Esophagus squamous epithelium (tissue), 5 donors: ENCODE data around the gene TPK1. TPM values are rescaled to one million over a fixed set of nuclear protein-coding genes. Genes with fewer than 3 reads are reported as not detected.

ENCODE experiments used
- DNase-seq: peaks from one replicate; lab custom pipeline; 2025; lab: John Stamatoyannopoulos, UW
- H3K27ac ChIP-seq, 4 donors: fragments of 200-600 bp; sonication (generic); one replicate each; pipeline ENCODE4 v1.5.1; 2016 to 2019; ENCODE audit warnings: mild to moderate bottlenecking in 1 of 4
- H3K27me3 ChIP-seq, 4 donors: fragments of 200-600 bp; sonication (generic); 1 replicate in 3 of 4; 2 replicates in 1 of 4; pipeline versions ENCODE4 v1.5.1 to v1.6.0; 2017 to 2021; ENCODE audit warnings: antibody characterized with exemption in 1 of 4
- H3K36me3 ChIP-seq, 3 donors: fragments of 200-600 bp; sonication (generic); one replicate each; pipeline ENCODE4 v1.5.1; 2016 to 2019
- H3K4me1 ChIP-seq, 3 donors: fragments of 200-600 bp; sonication (generic); one replicate each; pipeline ENCODE4 v1.5.1; 2017 to 2019
- H3K4me3 ChIP-seq, 4 donors: fragments of 200-600 bp; sonication (generic); 1 replicate in 3 of 4; 2 replicates in 1 of 4; pipeline ENCODE4 v1.5.1; 2016 to 2019; ENCODE audit warnings: mild to moderate bottlenecking in 2 of 4, moderate library complexity in 1 of 4
- H3K9me3 ChIP-seq, 3 donors: fragments of 200-600 bp; sonication (generic); one replicate each; pipeline ENCODE4 v1.5.1; 2016 to 2019
- POLR2A ChIP-seq, 4 donors: fragments of 450-650 bp; IDR thresholded peaks; one replicate each; pipeline ENCODE4 v1.6.1; 2017; ENCODE audit warnings: antibody characterized with exemption in 4 of 4, mild to moderate bottlenecking in 4 of 4, moderate library complexity in 3 of 4
- WGBS, 2 donors: methylation state at CpG; one replicate each; pipeline ENCODE4 v1.1.5; 2018; 5-methylcytosine and 5-hydroxymethylcytosine counted together
- intact Hi-C: fragments of 100-400 bp; cut with DNase I; formaldehyde crosslinking; loops from one replicate; pipeline ENCODE4 v1.15.0; 2022
- total RNA-seq, 4 donors: library from RNA; depleted of rRNA; stranded (reverse); fragments of >200 nt; gene quantifications; one replicate each; pipeline ENCODE4 v1.1.0, GENCODE V29; 2016
- TF ChIP-seq, protein P1 (sequence below), 6 experiments: fragments of 450-650 bp in 4 of 6; fragments of 200-600 bp in 2 of 6; sonication (generic) in 2 of 6; IDR thresholded peaks; one replicate each; pipeline ENCODE4 v1.5.1; 2016 to 2019; ENCODE audit warnings: antibody characterized with exemption in 6 of 6, mild to moderate bottlenecking in 4 of 6, moderate library complexity in 4 of 6
- donor health status: DM: yes; HTN: yes; CAD: no.

Gene TPK1
- total RNA-seq, 4 donors from 2014 or later: 2.3 to 8.4 (median 2.7) TPM

DNA sequence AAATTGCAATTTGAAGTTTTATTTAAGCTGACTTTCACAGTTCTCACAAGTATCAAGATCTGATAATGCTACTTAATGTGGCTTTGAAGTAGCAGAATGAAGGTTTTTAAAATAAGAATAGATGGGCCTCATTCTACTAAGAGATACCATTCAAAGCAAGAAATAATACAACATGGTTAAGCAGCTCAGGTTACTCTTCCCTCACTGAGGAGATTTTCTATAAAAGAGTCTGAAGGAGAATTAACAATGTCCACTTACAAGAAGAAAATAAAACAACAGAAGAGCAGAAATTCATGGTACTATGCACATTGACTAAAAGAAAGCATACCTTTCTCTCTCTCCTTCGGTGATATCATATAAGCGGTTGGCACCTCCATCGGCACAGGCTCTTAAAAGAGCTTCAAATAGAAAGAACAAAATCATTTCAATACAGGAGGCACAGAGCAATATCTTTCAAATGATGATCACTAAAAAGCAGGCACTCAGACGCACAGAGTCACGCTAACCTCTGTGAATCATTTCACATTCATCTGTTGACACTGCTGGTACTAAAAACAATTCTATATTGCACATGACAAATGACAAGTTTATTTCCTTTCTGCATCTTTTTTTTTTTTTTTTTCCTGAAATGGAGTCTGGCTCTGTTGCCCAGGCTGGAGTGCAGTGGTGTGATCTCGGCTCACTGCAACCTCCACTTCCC lies 153.1 kb downstream of the TPK1 start:
- intact Hi-C loops: no loop called here
- no peaks in the 10 kb centered on the region for H3K36me3 ChIP-seq
- TF ChIP-seq, protein P1, sequence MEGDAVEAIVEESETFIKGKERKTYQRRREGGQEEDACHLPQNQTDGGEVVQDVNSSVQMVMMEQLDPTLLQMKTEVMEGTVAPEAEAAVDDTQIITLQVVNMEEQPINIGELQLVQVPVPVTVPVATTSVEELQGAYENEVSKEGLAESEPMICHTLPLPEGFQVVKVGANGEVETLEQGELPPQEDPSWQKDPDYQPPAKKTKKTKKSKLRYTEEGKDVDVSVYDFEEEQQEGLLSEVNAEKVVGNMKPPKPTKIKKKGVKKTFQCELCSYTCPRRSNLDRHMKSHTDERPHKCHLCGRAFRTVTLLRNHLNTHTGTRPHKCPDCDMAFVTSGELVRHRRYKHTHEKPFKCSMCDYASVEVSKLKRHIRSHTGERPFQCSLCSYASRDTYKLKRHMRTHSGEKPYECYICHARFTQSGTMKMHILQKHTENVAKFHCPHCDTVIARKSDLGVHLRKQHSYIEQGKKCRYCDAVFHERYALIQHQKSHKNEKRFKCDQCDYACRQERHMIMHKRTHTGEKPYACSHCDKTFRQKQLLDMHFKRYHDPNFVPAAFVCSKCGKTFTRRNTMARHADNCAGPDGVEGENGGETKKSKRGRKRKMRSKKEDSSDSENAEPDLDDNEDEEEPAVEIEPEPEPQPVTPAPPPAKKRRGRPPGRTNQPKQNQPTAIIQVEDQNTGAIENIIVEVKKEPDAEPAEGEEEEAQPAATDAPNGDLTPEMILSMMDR (IDR thresholded peaks at IDR 0.05): no peak
- no peak for TF ChIP-seq POLR2A (IDR thresholded peaks at IDR 0.05)
- H3K9me3 ChIP-seq: no peaks in the 10 kb centered on the region
- DNase-seq: no peak
- H3K27ac ChIP-seq: no peak overlapping the region
- no peaks in the 10 kb centered on the region for H3K27me3 ChIP-seq
- no peaks in the 10 kb centered on the region for H3K4me1 ChIP-seq
- WGBS, 2 donors: 84 to 88% methylated on average over 6 of the region's 6 CpGs
- no peak overlapping the region for H3K4me3 ChIP-seq

- TF ChIP-seq POLR2A (IDR thresholded peaks at IDR 0.05): no peak
- TF ChIP-seq, protein P1 (IDR thresholded peaks at IDR 0.05): no peak
- 57 to 72% methylated on average over 5 of the region's 5 CpGs for WGBS, 2 donors
Observed at GRCh38 chr7:144676492-144676891, 159.4 kb downstream of the TPK1 start.

DNA sequence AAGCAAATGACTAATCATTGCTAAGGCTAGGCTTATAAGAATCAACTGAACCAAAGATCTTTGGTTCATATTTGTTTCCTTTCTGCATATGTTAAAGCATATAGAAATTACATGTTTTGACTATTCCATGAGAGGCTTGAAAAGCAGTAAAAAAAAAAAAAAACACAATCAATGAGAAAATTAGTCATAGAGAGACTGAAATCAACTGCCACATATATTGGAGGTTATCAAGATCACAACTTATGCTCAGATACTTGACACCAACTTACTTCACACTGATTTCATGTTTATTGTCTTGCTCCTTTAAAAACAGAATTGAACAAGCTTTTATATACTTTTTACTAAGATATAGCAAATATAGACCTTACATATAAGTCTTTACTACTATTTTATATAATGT lies 161.3 kb downstream of the TPK1 start:
- Histone ChIP-seq H3K27me3 (no peaks in the 10 kb centered on the region), H3K4me1 (no peaks in the 10 kb centered on the region), H3K27ac (no peak overlapping the region), H3K36me3 (no peaks in the 10 kb centered on the region), H3K4me3 (no peak overlapping the region), H3K9me3 (no peaks in the 10 kb centered on the region)
- TF ChIP-seq POLR2A (IDR thresholded peaks at IDR 0.05): no peak
- TF ChIP-seq, protein P1 (IDR thresholded peaks at IDR 0.05): no peak
- intact Hi-C loops: no loop called here
- DNase-seq: no peak

More at GRCh38 chr7:144676492-144676891, 159.4 kb downstream of the TPK1 start:
- H3K27me3 ChIP-seq: no peaks in the 10 kb centered on the region
- no peaks in the 10 kb centered on the region for H3K36me3 ChIP-seq
- intact Hi-C loops: no loop called here
- H3K4me3 ChIP-seq: no peak overlapping the region
- no peaks in the 10 kb centered on the region for H3K4me1 ChIP-seq
- no peaks in the 10 kb centered on the region for H3K9me3 ChIP-seq
- no peak overlapping the region for H3K27ac ChIP-seq
- DNase-seq: no peak

GRCh38 chr7:144672869-144673268 lies 163.0 kb downstream of the TPK1 start:
- Histone ChIP-seq H3K4me3 (no peak overlapping the region), H3K9me3 (no peaks in the 10 kb centered on the region), H3K27ac (no peak overlapping the region), H3K4me1 (no peaks in the 10 kb centered on the region), H3K27me3 (no peaks in the 10 kb centered on the region), H3K36me3 (no peaks in the 10 kb centered on the region)
- WGBS, 2 donors: 86 to 87% methylated on average over 2 of the region's 2 CpGs
- intact Hi-C loops: no loop called here
- TF ChIP-seq, protein P1 (IDR thresholded peaks at IDR 0.05): no peak
- no peak for TF ChIP-seq POLR2A (IDR thresholded peaks at IDR 0.05)
- DNase-seq: no peak

DNA sequence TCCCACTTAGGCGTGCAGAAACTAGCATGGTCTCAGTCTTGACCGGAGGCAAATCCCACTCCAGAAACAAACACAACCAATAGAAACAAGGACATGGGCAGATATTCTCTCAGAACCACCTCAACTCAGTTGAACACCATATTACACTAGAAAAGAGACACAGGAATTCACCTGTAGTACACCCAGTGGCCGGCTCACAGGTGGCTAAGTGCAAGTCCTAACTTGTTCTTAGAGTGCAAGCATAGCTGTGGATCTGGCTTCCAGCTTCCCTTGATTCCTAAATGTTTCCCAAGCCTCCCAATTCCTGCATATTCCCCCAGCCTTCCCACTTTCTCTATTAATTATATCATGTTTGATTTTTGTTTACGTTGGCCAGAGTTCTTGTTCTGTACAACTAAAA lies 164.4 kb downstream of the TPK1 start:
- Histone ChIP-seq H3K9me3 (no peaks in the 10 kb centered on the region), H3K27me3 (no peaks in the 10 kb centered on the region), H3K4me3 (no peak overlapping the region), H3K4me1 (no peaks in the 10 kb centered on the region), H3K36me3 (no peaks in the 10 kb centered on the region), H3K27ac (no peak overlapping the region)
- WGBS, 2 donors: 56 to 60% methylated on average over 4 of the region's 4 CpGs
- TF ChIP-seq POLR2A (IDR thresholded peaks at IDR 0.05): no peak
- TF ChIP-seq, protein P1 (IDR thresholded peaks at IDR 0.05): no peak
- DNase-seq: no peak
- intact Hi-C loops: no loop called here
